Type B pancreatic cell (in vitro differentiated cells): ENCODE data around the gene PAQR9. TPM values are rescaled to one million over a fixed set of nuclear protein-coding genes. Genes with fewer than 3 reads are reported as not detected.

ENCODE experiments used
- DNase-seq: peaks from one replicate; pipeline ENCODE4 v3.0.0; 2021; ENCODE audit warnings: mixed read lengths; ENCODE audit not compliant: unreplicated experiment; ENCODE audit errors: extremely low spot score
- H3K27ac Mint-ChIP-seq: 2 replicates; pipeline ENCODE4 v1.8.0; 2021; ENCODE audit warnings: mild to moderate bottlenecking, mixed read lengths
- H3K27me3 Mint-ChIP-seq: 2 replicates; pipeline ENCODE4 v1.8.0; 2021; ENCODE audit warnings: mixed read lengths
- H3K36me3 Mint-ChIP-seq: 2 replicates; pipeline ENCODE4 v1.8.0; 2021; ENCODE audit warnings: mixed read lengths
- H3K4me1 Mint-ChIP-seq: one replicate; pipeline ENCODE4 v1.8.0; 2021; ENCODE audit warnings: mixed read lengths; ENCODE audit not compliant: unreplicated experiment
- H3K4me3 Mint-ChIP-seq: 2 replicates; pipeline ENCODE4 v1.8.0; 2021; ENCODE audit warnings: mild to moderate bottlenecking, mixed read lengths
- H3K9me3 Mint-ChIP-seq: 2 replicates; pipeline ENCODE4 v1.8.0; 2021; ENCODE audit warnings: mixed read lengths
- total RNA-seq: library from RNA; stranded (reverse); gene quantifications from 2 replicates; pipeline ENCODE4 v1.2.1, GENCODE V29; 2021; ENCODE audit warnings: low replicate concordance
- TF ChIP-seq, protein P1 (sequence below): fragments of 200-600 bp; sonication (generic); conservative IDR thresholded peaks from 2 replicates; pipeline ENCODE4 v1.5.0; 2021; ENCODE audit warnings: antibody characterized with exemption, mild to moderate bottlenecking

PAQR9 gene
- total RNA-seq, 1 donor from 2014 or later = 0.58 TPM

DNA sequence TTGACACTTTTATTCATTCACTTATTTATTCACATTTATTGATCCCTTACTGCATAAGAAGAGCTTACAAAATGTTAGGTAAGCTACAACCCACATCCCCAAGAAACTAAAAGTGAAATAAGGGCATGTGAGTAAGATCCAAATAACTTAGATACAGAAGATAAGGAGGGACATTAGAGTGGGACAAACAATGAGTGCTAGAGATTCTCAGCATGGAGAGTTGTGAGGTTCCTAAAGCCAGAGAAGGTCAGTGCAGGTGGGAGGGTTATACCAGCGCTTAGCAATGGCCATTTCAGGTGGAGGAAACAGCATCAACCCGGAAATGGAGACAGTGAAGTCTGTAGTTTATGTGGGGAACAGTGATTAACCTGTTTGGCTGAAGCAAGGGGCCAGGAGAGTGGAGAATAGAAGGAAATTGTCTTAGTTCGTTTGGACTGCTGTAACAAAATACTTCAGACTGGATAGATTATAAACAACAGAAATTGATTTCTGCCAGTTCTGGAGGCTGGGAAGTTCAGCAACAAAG lies 49.1 kb downstream of the PAQR9 start:
- no peaks in the 10 kb centered on the region for H3K36me3 Mint-ChIP-seq
- H3K27me3 Mint-ChIP-seq = peaks cover 6% of the 10 kb centered on the region
- H3K9me3 Mint-ChIP-seq = no peaks in the 10 kb centered on the region
- H3K27ac Mint-ChIP-seq = no peak overlapping the region
- H3K4me1 Mint-ChIP-seq = no peaks in the 10 kb centered on the region
- no peak overlapping the region for H3K4me3 Mint-ChIP-seq
- no peak for DNase-seq
- TF ChIP-seq, protein P1, sequence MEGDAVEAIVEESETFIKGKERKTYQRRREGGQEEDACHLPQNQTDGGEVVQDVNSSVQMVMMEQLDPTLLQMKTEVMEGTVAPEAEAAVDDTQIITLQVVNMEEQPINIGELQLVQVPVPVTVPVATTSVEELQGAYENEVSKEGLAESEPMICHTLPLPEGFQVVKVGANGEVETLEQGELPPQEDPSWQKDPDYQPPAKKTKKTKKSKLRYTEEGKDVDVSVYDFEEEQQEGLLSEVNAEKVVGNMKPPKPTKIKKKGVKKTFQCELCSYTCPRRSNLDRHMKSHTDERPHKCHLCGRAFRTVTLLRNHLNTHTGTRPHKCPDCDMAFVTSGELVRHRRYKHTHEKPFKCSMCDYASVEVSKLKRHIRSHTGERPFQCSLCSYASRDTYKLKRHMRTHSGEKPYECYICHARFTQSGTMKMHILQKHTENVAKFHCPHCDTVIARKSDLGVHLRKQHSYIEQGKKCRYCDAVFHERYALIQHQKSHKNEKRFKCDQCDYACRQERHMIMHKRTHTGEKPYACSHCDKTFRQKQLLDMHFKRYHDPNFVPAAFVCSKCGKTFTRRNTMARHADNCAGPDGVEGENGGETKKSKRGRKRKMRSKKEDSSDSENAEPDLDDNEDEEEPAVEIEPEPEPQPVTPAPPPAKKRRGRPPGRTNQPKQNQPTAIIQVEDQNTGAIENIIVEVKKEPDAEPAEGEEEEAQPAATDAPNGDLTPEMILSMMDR = no peak

DNA sequence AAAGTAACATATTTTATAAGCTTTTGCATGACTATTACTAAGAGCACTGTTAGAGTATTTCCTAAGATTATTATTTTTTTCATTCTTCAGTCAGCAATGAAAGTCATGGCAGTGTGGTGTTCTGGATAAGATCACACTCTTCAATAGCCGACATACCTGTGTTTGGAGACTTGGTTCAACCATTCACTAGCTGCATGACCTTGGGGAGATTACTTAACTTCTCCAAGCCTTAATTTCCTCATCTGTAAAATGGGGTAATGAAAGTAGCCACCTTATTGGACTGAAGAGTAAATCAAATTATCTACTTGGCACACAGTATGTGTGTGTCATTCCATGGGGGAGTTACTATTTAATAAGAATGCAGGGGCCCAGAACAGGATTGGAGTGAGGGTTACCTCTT lies 50.0 kb downstream of the PAQR9 start:
- no peak overlapping the region for H3K27ac Mint-ChIP-seq

DNA sequence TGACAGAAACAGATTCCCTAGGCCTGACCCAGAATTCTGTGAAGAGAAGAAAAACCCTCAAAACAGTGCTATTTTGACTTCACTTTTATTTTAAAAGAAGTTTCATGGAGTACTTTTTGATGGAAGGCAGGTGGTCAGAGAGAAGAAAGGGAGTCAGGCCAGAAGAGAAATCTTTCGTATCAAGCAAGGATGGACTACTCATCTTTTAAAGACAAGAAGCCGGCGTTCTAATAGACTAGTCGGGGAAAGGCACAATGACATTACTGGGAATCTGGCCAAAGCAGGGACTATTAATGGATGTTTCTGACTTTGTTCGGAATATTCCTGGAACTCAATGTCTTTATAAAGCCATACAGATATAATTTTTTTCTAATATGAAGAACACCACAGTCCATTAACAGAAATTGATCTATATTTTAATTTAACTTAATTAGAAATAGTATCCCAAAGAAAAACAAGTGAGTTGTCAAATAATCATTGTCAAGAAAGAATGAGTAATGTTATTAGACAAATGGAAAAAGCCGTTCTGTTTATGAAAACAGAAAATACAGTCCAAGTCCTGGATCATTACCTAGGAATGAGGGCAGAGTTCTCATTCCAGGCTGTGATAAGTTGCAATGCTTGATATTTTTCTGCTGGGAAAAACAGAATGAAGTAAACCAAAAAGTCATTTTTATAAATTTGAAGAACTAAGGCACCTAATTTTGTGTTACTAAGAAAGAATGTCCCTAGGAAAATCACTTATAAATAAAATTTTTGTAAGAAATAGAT lies 50.9 kb downstream of the PAQR9 start:
- no peak for DNase-seq
- Mint-ChIP-seq H3K27ac (no peak overlapping the region), H3K27me3 (peaks cover 15% of the 10 kb centered on the region), H3K4me1 (no peaks in the 10 kb centered on the region), H3K9me3 (no peaks in the 10 kb centered on the region), H3K36me3 (no peaks in the 10 kb centered on the region), H3K4me3 (no peak overlapping the region)
- TF ChIP-seq, protein P1 = no peak

More for the DNA sequence above, 50.0 kb downstream of the PAQR9 start:
- H3K9me3 Mint-ChIP-seq = no peaks in the 10 kb centered on the region
- H3K36me3 Mint-ChIP-seq = no peaks in the 10 kb centered on the region
- no peaks in the 10 kb centered on the region for H3K4me1 Mint-ChIP-seq
- H3K4me3 Mint-ChIP-seq = no peak overlapping the region
- TF ChIP-seq, protein P1 = no peak
- peaks cover 9% of the 10 kb centered on the region for H3K27me3 Mint-ChIP-seq
- DNase-seq = no peak

Other genes starting within 250 kb of the PAQR9 start
- gene TRPC1, start 239.6 kb downstream of the PAQR9 start, total RNA-seq = 3.4 and 11.7 TPM in 2 replicates
- 1.0 and 7.2 TPM in 2 replicates for gene PCOLCE2, start 74.6 kb downstream of the PAQR9 start, total RNA-seq
- 85.7 and 129 TPM in 2 replicates for gene U2SURP, start 37.9 kb upstream of the PAQR9 start, total RNA-seq
- gene CHST2, start 156.1 kb upstream of the PAQR9 start, total RNA-seq = 1.8 and 17.5 TPM in 2 replicates